Epithelial cell of esophagus (primary cell): ENCODE results near the gene ARPC2.

Experiments used
- DNase-seq: peaks from one replicate; pipeline ENCODE4 v3.0.0; 2010; ENCODE audit warnings: low read depth
- H3K4me3 ChIP-seq: 2 replicates; pipeline ENCODE4 v1.5.1; 2011; ENCODE audit warnings: mild to moderate bottlenecking, low read length, control low read depth
- TF ChIP-seq, protein P1 (sequence below): IDR thresholded peaks from 2 replicates; pipeline ENCODE4 v1.5.1; 2011; ENCODE audit warnings: low read depth, mild to moderate bottlenecking, low read length, control low read depth, inconsistent platforms; ENCODE audit not compliant: insufficient read depth; ENCODE audit errors: missing control alignments

The ARPC2 gene

DNA sequence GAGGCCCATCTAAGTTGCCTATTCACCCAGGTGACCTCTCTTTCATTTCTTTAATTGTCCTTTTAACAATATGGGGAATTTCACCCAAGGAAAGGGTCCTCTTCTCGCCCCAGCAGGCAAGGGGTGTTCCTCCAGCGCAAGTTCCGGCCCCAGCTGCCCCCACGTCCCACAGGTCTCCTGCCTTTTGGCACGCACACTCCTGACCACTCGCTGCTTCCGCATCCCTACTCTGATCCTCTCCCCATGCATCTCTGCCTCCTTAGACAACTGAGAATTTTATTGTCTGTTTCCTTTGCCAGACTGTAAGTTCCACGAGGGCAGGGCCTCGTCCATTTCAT is 684 bp upstream of the ARPC2 start:
- DNase-seq, result no peak
- TF ChIP-seq, protein P1, sequence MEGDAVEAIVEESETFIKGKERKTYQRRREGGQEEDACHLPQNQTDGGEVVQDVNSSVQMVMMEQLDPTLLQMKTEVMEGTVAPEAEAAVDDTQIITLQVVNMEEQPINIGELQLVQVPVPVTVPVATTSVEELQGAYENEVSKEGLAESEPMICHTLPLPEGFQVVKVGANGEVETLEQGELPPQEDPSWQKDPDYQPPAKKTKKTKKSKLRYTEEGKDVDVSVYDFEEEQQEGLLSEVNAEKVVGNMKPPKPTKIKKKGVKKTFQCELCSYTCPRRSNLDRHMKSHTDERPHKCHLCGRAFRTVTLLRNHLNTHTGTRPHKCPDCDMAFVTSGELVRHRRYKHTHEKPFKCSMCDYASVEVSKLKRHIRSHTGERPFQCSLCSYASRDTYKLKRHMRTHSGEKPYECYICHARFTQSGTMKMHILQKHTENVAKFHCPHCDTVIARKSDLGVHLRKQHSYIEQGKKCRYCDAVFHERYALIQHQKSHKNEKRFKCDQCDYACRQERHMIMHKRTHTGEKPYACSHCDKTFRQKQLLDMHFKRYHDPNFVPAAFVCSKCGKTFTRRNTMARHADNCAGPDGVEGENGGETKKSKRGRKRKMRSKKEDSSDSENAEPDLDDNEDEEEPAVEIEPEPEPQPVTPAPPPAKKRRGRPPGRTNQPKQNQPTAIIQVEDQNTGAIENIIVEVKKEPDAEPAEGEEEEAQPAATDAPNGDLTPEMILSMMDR, result no peak
- H3K4me3 ChIP-seq, result peak overlapping the region; percentile 99

DNA sequence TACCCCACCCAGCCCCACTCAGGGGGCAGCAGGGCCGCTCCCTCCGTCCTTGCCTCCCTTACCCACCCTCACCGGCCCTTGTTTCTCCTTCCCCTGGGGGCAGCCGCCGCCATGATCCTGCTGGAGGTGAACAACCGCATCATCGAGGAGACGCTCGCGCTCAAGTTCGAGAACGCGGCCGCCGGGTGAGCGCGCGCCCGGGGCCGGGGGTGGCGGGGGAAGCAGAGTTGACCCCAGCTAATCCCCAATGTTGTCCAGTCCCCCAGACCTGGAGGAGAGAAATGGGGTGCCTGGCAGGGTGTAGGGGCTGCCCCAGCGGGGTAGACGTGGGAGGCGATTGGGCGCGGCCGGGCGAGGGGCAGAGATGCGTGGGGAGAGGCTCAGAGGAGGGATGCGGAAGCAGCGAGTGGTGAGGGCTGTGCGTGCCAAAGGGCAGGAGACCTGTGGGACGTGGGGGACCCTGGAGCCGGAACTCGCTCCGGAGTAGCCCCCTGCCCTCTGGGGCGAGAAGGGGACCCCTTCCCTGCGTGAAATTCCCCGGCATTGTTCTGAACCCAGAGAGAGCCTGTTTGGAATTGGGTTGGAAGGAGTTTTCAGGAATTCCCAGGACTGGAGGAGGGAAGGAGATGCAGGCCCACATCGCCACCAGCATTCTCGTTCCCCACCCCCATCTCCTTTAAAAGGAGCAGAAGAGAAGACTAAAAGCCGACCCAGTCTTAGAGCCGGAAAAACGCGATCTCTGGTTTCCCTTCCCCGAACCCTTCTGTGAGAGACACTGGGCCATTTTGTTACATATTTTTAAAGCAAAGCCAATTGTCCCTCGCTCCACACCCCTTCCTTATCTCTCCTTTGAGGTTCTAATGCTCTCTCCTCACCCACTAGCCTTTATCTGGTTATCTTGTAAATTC is 625 bp downstream of the ARPC2 start:
- peak; percentile 31 for DNase-seq
- H3K4me3 ChIP-seq, result peak overlapping the region; percentile 99

DNA sequence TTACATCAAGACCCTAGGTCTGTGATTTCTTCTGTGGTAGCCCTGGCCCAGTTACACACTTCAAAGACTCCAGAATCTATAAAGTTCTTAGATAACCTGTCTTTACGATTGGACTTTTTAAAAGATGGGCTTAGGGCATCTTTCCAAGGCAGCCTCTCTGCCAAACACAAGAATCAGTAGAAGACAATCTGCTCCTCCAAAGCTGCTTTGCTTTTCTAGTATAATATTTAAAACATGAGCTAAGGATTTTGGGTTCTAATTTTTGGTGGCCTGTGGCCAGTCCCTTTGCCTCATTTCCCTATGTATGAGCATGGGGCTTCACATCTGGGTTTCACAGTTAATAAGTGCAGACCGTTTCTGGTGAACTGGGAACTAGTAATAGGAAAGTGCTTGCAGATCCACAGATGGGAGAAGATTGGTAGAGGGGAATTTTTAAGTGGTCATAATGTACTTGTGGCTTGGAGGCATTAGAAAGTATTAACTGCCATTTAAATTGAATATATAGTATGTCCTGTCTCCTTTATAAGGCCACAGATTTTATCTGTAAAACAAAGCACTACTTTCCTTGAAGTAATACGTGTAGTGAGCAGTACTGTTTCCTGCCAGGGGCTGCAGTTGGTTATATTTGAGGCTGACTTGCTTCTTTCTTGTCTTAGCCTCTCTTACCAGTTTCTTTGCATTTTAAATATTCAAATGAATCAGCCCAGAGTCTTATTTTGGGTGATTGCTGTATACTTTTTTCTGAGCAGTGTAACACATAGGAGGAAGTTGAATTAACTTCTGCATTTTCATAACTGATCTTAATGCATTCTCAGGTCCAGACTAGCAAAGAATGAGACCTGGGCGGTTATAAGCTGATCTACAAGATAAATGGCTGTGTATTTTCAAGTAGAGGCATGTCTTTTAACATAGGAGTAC is 1.5 kb downstream of the ARPC2 start:
- TF ChIP-seq, protein P1, result no peak
- peak; percentile 95 for DNase-seq
- H3K4me3 ChIP-seq, result peak overlapping the region; percentile 99

More for the DNA sequence above, 625 bp downstream of the ARPC2 start:
- TF ChIP-seq, protein P1, result no peak

DNA sequence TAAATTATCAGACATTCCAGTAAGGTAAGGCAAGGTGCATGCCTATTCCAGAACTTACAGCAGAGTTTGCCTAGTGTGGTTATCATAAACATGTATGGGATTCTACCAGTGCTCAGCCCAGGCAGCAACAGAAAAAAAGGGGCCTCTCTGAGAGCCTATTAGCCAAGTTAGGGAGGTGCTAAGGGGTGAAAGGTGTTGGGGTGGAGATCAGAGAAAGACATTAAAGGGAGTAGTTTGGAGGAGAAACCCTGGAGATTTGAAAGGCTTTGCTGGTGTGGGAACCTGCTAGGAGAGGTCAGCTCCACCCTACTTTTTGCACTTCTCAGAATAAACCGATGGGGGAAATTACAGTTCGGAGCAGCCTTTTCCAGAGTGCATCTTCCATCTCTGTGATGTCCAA is 2.9 kb downstream of the ARPC2 start:
- H3K4me3 ChIP-seq, result peak overlapping the region; percentile 99
- no peak for DNase-seq
- TF ChIP-seq, protein P1, result no peak

DNA sequence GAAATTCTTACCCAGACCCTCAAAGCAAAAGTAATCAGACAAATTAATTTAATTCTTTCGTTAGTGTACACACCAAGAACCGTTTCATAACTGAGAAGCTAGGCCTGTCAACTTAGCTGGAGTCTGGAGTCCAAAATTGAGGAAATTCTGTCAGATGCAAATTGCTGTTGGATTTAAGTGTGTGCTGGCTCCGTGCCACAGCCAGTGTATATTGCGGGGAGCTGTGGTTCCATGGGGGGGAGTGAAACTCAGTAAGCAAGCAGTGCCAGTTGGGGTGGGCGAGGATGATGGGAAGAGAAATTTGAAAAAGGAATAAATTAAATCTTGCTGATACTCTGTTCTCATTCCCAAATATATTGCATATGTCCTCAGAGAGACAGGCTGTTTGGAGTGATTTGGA is 4.0 kb downstream of the ARPC2 start:
- no peak for DNase-seq
- no peak overlapping the region for H3K4me3 ChIP-seq
- TF ChIP-seq, protein P1, result no peak

DNA sequence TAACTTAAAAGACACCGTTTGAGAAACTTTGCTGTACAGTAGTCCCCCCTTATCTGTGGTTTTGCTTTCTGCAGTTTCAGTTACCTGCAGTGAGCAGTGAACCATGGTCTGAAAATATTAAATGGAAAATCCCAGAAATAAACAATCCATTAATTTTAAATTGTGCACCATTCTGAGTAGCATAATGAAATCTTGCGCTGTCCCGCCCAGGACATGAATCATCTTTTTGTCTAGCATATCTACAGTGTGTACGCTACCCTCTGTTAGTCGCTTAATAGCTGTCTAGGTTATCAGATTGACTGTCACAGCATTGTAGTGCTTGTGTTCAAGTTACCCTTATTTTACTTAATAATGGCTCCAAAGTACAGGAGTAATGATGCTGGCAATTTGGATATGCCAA is 6.1 kb downstream of the ARPC2 start:
- TF ChIP-seq, protein P1, result no peak
- peak; percentile 60 for DNase-seq
- H3K4me3 ChIP-seq, result no peak overlapping the region
